ENCODE data around the gene KLF9.

KLF9 gene

DNA sequence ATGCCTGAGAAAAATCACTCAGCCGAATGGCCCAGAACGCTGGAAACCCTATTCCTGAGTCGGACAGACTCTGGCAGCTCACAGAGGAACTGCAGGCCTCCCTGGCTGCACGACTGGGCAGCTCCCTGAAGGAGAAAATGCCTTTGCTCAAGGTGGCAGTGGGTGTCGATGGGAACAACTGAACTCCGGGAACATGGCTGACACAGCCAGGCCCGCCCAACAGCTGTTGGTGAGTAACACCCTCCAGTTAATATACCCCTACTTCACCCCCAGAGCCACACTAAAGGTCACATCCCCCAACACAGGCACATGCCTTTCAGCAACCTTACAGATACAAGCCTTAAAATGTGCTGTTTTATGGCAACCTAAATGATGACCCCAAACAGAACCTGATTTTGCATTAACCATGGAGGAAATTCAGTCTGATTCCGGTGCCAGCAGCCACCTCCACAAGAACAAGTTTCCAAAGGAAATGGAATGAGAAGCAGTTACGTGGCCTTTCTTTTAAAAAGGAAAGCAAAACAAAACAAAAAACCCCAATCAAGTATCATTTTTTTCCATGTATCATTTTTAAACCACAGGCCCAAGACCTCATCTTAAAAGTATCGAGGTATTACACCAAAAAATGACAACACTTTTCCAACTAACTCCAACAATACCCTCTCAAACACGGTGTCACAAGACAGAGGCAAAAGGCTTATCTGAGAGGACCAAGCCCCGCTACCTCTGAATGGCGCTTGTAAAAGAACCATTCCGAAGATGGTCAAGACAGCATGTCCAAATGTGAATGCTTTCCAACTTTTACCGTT lies 3.1 kb downstream of the KLF9 start:
- DNase-seq (ENCODE audit: low read depth): peak; percentile 78
- H3K36me3 ChIP-seq (ENCODE audit: control insufficient read depth, insufficient read depth, low read length, severe bottlenecking): no peaks in the 10 kb centered on the region
- no peaks in the 10 kb centered on the region for H3K9me3 ChIP-seq (ENCODE audit: control insufficient read depth, low read length)
- H3K27me3 ChIP-seq (replicated peaks; ENCODE audit: control insufficient read depth, insufficient read depth, low read length): no peaks in the 10 kb centered on the region
- H3K9ac ChIP-seq (ENCODE audit: low read length): peak overlapping the region; percentile 100
- H3K4me1 ChIP-seq (ENCODE audit: control insufficient read depth, insufficient read depth, low read length): peaks cover 52% of the 10 kb centered on the region
- H3K4me3 ChIP-seq (ENCODE audit: low read length): peak overlapping the region; percentile 98

- Histone ChIP-seq H3K9ac (ENCODE audit: low read length) (peak overlapping the region; percentile 100), H3K4me1 (ENCODE audit: control insufficient read depth, insufficient read depth, low read length) (peaks cover 52% of the 10 kb centered on the region), H3K27me3 (replicated peaks; ENCODE audit: control insufficient read depth, insufficient read depth, low read length) (no peaks in the 10 kb centered on the region), H3K36me3 (ENCODE audit: control insufficient read depth, insufficient read depth, low read length, severe bottlenecking) (no peaks in the 10 kb centered on the region), H3K4me3 (ENCODE audit: low read length) (peak overlapping the region; percentile 98), H3K9me3 (ENCODE audit: control insufficient read depth, low read length) (no peaks in the 10 kb centered on the region)
- peak; percentile 61 for DNase-seq (ENCODE audit: low read depth)
Measured at GRCh38 chr9:70410368-70410767, 4.1 kb downstream of the KLF9 start.

GRCh38 chr9:70409800-70410199 lies 4.7 kb downstream of the KLF9 start:
- Histone ChIP-seq H3K9ac (ENCODE audit: low read length) (peak overlapping the region; percentile 100), H3K9me3 (ENCODE audit: control insufficient read depth, low read length) (no peaks in the 10 kb centered on the region), H3K27me3 (replicated peaks; ENCODE audit: control insufficient read depth, insufficient read depth, low read length) (no peaks in the 10 kb centered on the region), H3K4me1 (ENCODE audit: control insufficient read depth, insufficient read depth, low read length) (peaks cover 52% of the 10 kb centered on the region), H3K36me3 (ENCODE audit: control insufficient read depth, insufficient read depth, low read length, severe bottlenecking) (no peaks in the 10 kb centered on the region), H3K4me3 (ENCODE audit: low read length) (peak overlapping the region; percentile 98)
- no peak for DNase-seq (ENCODE audit: low read depth)

DNA sequence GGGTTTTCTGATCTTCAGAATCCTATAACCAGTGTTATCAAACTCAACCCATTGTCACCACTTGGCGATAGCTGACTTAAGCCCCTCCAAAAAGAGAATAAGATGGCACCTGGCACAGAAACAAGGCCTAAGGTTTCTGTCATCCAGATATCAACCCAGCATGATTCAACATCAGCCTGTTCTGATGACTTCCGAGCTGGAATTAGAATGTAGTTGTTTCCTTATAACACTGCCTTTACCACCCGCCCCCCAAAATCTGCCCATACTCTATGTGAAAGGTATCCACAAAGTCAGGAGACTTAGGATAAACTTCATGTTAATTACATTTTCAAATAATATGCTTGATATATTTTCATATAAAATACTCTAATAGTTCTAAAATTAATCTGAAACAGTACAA lies 5.2 kb downstream of the KLF9 start:
- H3K27me3 ChIP-seq (replicated peaks; ENCODE audit: control insufficient read depth, insufficient read depth, low read length): no peaks in the 10 kb centered on the region
- H3K36me3 ChIP-seq (ENCODE audit: control insufficient read depth, insufficient read depth, low read length, severe bottlenecking): no peaks in the 10 kb centered on the region
- peak overlapping the region; percentile 100 for H3K9ac ChIP-seq (ENCODE audit: low read length)
- DNase-seq (ENCODE audit: low read depth): no peak
- peak overlapping the region; percentile 98 for H3K4me3 ChIP-seq (ENCODE audit: low read length)
- no peaks in the 10 kb centered on the region for H3K9me3 ChIP-seq (ENCODE audit: control insufficient read depth, low read length)
- peaks cover 56% of the 10 kb centered on the region for H3K4me1 ChIP-seq (ENCODE audit: control insufficient read depth, insufficient read depth, low read length)

- Histone ChIP-seq H3K27me3 (replicated peaks; ENCODE audit: control insufficient read depth, insufficient read depth, low read length) (no peaks in the 10 kb centered on the region), H3K36me3 (ENCODE audit: control insufficient read depth, insufficient read depth, low read length, severe bottlenecking) (no peaks in the 10 kb centered on the region), H3K4me1 (ENCODE audit: control insufficient read depth, insufficient read depth, low read length) (peaks cover 64% of the 10 kb centered on the region), H3K4me3 (ENCODE audit: low read length) (peak overlapping the region; percentile 35), H3K9ac (ENCODE audit: low read length) (no peak overlapping the region), H3K9me3 (ENCODE audit: control insufficient read depth, low read length) (no peaks in the 10 kb centered on the region)
- no peak for DNase-seq (ENCODE audit: low read depth)
Measured at GRCh38 chr9:70408393-70409040, 5.9 kb downstream of the KLF9 start.

- Histone ChIP-seq H3K36me3 (ENCODE audit: control insufficient read depth, insufficient read depth, low read length, severe bottlenecking) (no peaks in the 10 kb centered on the region), H3K4me1 (ENCODE audit: control insufficient read depth, insufficient read depth, low read length) (peaks cover 77% of the 10 kb centered on the region), H3K9me3 (ENCODE audit: control insufficient read depth, low read length) (no peaks in the 10 kb centered on the region), H3K4me3 (ENCODE audit: low read length) (peak overlapping the region; percentile 49), H3K27me3 (replicated peaks; ENCODE audit: control insufficient read depth, insufficient read depth, low read length) (no peaks in the 10 kb centered on the region), H3K9ac (ENCODE audit: low read length) (peak overlapping the region; percentile 69)
- peak; percentile 79 for DNase-seq (ENCODE audit: low read depth)
Measured at GRCh38 chr9:70407081-70407503, 7.4 kb downstream of the KLF9 start.

DNA sequence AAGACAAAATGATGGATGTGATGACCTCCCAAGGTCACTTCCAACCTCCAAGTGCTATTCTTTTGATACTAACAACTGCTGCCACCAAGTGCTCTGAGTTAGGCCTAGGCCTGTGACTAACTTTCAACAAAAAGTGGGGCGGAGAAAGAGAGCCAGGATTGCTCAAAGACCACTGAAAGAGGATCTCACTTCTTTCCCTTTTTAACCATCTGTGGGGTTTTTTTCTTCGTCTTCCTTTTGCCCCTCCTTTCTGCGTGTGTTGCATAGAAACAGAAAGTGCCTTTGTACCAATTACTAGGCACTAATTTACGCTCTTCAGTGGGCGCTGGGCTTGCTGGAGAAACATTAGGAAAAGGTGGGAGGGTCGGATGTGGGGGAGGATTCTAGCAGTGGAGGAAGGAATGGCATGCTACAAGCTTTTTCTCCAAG lies 8.0 kb downstream of the KLF9 start:
- Histone ChIP-seq H3K4me1 (ENCODE audit: control insufficient read depth, insufficient read depth, low read length) (peaks cover 79% of the 10 kb centered on the region), H3K9me3 (ENCODE audit: control insufficient read depth, low read length) (no peaks in the 10 kb centered on the region), H3K9ac (ENCODE audit: low read length) (peak overlapping the region; percentile 69), H3K4me3 (ENCODE audit: low read length) (peak overlapping the region; percentile 49), H3K36me3 (ENCODE audit: control insufficient read depth, insufficient read depth, low read length, severe bottlenecking) (no peaks in the 10 kb centered on the region), H3K27me3 (replicated peaks; ENCODE audit: control insufficient read depth, insufficient read depth, low read length) (no peaks in the 10 kb centered on the region)
- DNase-seq (ENCODE audit: low read depth): no peak

DNA sequence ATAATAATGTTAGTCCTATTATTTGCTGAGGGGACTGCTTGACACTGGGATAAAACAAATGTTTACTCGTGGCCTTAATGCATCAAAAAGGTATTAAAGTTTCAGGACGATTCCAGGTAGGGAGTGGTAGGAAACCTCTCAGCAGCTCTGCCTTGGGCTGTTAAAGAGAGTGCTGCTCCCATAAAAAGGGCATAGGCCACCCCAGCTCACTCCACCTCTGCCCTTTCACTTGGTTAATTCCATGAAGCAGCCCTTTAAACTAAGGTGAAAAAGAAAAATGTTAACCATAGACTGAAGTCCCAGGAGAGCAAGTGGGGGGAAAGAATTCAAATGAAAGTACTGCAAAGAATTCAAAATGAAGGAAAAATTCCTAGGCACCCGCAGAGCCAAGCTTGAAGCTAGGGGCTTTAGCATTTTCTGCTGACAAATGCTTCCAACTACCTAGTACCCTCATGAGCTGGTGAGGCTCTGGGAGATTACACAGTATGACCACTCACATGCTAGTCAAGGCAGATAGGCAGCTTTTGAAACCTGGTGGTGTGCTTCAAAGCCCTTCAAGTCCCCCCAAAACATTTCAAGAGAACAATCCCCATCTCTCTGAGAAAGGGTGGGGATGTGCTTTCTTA lies 8.5 kb downstream of the KLF9 start:
- Histone ChIP-seq H3K27me3 (replicated peaks; ENCODE audit: control insufficient read depth, insufficient read depth, low read length) (no peaks in the 10 kb centered on the region), H3K9me3 (ENCODE audit: control insufficient read depth, low read length) (no peaks in the 10 kb centered on the region), H3K4me1 (ENCODE audit: control insufficient read depth, insufficient read depth, low read length) (peaks cover 79% of the 10 kb centered on the region), H3K4me3 (ENCODE audit: low read length) (peak overlapping the region; percentile 49), H3K36me3 (ENCODE audit: control insufficient read depth, insufficient read depth, low read length, severe bottlenecking) (no peaks in the 10 kb centered on the region), H3K9ac (ENCODE audit: low read length) (peak overlapping the region; percentile 69)
- DNase-seq (ENCODE audit: low read depth): no peak

GRCh38 chr9:70404261-70404660 lies 10.2 kb downstream of the KLF9 start:
- peaks cover 84% of the 10 kb centered on the region for H3K4me1 ChIP-seq (ENCODE audit: control insufficient read depth, insufficient read depth, low read length)
- H3K9me3 ChIP-seq (ENCODE audit: control insufficient read depth, low read length): no peaks in the 10 kb centered on the region
- no peak for DNase-seq (ENCODE audit: low read depth)
- peak overlapping the region; percentile 49 for H3K4me3 ChIP-seq (ENCODE audit: low read length)
- H3K9ac ChIP-seq (ENCODE audit: low read length): peak overlapping the region; percentile 33
- H3K27me3 ChIP-seq (replicated peaks; ENCODE audit: control insufficient read depth, insufficient read depth, low read length): no peaks in the 10 kb centered on the region
- H3K36me3 ChIP-seq (ENCODE audit: control insufficient read depth, insufficient read depth, low read length, severe bottlenecking): no peaks in the 10 kb centered on the region

- Histone ChIP-seq H3K4me3 (ENCODE audit: low read length) (peak overlapping the region; percentile 12), H3K4me1 (ENCODE audit: control insufficient read depth, insufficient read depth, low read length) (peaks cover 88% of the 10 kb centered on the region), H3K9ac (ENCODE audit: low read length) (peak overlapping the region; percentile 33), H3K36me3 (ENCODE audit: control insufficient read depth, insufficient read depth, low read length, severe bottlenecking) (no peaks in the 10 kb centered on the region), H3K27me3 (replicated peaks; ENCODE audit: control insufficient read depth, insufficient read depth, low read length) (no peaks in the 10 kb centered on the region), H3K9me3 (ENCODE audit: control insufficient read depth, low read length) (no peaks in the 10 kb centered on the region)
- DNase-seq (ENCODE audit: low read depth): no peak
Measured at GRCh38 chr9:70403618-70404025, 10.8 kb downstream of the KLF9 start.

- peaks cover 87% of the 10 kb centered on the region for H3K4me1 ChIP-seq (ENCODE audit: control insufficient read depth, insufficient read depth, low read length)
- peak overlapping the region; percentile 12 for H3K4me3 ChIP-seq (ENCODE audit: low read length)
- no peaks in the 10 kb centered on the region for H3K9me3 ChIP-seq (ENCODE audit: control insufficient read depth, low read length)
- no peaks in the 10 kb centered on the region for H3K36me3 ChIP-seq (ENCODE audit: control insufficient read depth, insufficient read depth, low read length, severe bottlenecking)
- H3K27me3 ChIP-seq (replicated peaks; ENCODE audit: control insufficient read depth, insufficient read depth, low read length): no peaks in the 10 kb centered on the region
- no peak for DNase-seq (ENCODE audit: low read depth)
- H3K9ac ChIP-seq (ENCODE audit: low read length): peak overlapping the region; percentile 33
Measured at GRCh38 chr9:70403166-70403565, 11.3 kb downstream of the KLF9 start.
